GM12878 (cell line): ENCODE data around the gene PYGB. TPM values are rescaled to one million over a fixed set of nuclear protein-coding genes. Genes with fewer than 3 reads are reported as not detected.

Experiments used
- ATAC-seq: fragments of 200-7000 bp; cut with Tn5 transposase; 3 replicates; pipeline ENCODE4 v1.9.1; 2020; ENCODE audit warnings: mild to moderate bottlenecking, moderate library complexity
- BruUV-seq: library from RNA; stranded (reverse); fragments of 400-500 nt; replicated peaks from 2 replicates; lab custom pipeline; 2021; lab: Mats Ljungman, UMichigan
- CTCF ChIA-PET: fragments of 300-600 bp; sonication (Branson Sonifier 250); formaldehyde crosslinking; extraction: SDS; loops from one replicate; lab custom pipeline; 2021; ENCODE audit warnings: inconsistent platforms; lab: Yijun Ruan, JAX
- POLR2A ChIA-PET: fragments of 350-600 bp; formaldehyde crosslinking; extraction: SDS; loops from one replicate; lab custom pipeline; 2021; ENCODE audit warnings: inconsistent platforms; lab: Charles Lee
- RAD21 ChIA-PET: fragments of 300-600 bp; sonication (Branson Sonifier 250); formaldehyde crosslinking; loops from one replicate; lab custom pipeline; 2023; ENCODE audit warnings: antibody characterized with exemption; ENCODE audit not compliant: unreplicated experiment; lab: Charles Lee
- SMC1A ChIA-PET: fragments of 300-600 bp; sonication (Branson Sonifier 250); formaldehyde crosslinking; loops from one replicate; lab custom pipeline; 2023; ENCODE audit not compliant: unreplicated experiment, uncharacterized antibody; lab: Charles Lee
- DNase-seq: peaks from one replicate; pipeline ENCODE4 v3.0.0-alpha.2; 2011; ENCODE audit warnings: low read depth, low spot score
- FAIRE-seq: peaks from 3 replicates; lab custom pipeline; 2011; peaks lifted over from hg19 to GRCh38; lab: Jason Lieb, UNC
- H2AFZ ChIP-seq: 2 replicates; pipeline ENCODE4 v1.6.0; 2011; ENCODE audit warnings: low read depth, low read length, control low read depth; ENCODE audit not compliant: control insufficient read depth
- H3K27ac ChIP-seq: 2 replicates; pipeline ENCODE4 v1.5.1; 2011; ENCODE audit warnings: control low read depth; ENCODE audit not compliant: control insufficient read depth, insufficient read depth
- H3K27me3 ChIP-seq, 2 experiments: replicated peaks in 1 of 2; 2 replicates each; pipeline versions ENCODE4 v1.6.0 to v1.6.1; 2011; ENCODE audit warnings: low read length in 1 of 2; ENCODE audit not compliant: control insufficient read depth in 2 of 2, insufficient read depth in 2 of 2
- H3K36me3 ChIP-seq, 2 experiments: 2 replicates each; pipeline ENCODE4 v1.5.1; 2011; ENCODE audit warnings: low read length in 1 of 2; ENCODE audit not compliant: control insufficient read depth in 2 of 2, insufficient read depth in 2 of 2
- H3K4me1 ChIP-seq: 2 replicates; pipeline ENCODE4 v1.6.1; 2011; ENCODE audit warnings: mild to moderate bottlenecking, low read length, moderate library complexity, mixed read lengths; ENCODE audit not compliant: control insufficient read depth, insufficient read depth
- H3K4me2 ChIP-seq: 2 replicates; pipeline ENCODE4 v1.6.0; 2011; ENCODE audit warnings: control low read depth; ENCODE audit not compliant: control insufficient read depth, insufficient read depth
- H3K4me3 ChIP-seq: fragments of 200-600 bp; sonication (generic); 2 replicates; pipeline ENCODE4 v1.5.1; 2016
- H3K79me2 ChIP-seq: 2 replicates; pipeline ENCODE4 v1.6.0; 2011; ENCODE audit warnings: low read length; ENCODE audit not compliant: control insufficient read depth, insufficient read depth
- H3K9ac ChIP-seq: 2 replicates; pipeline ENCODE4 v1.8.0; 2011; ENCODE audit warnings: low read length, control low read depth, mixed read lengths; ENCODE audit not compliant: control insufficient read depth, insufficient read depth
- H3K9me3 ChIP-seq: replicated peaks from 3 replicates; pipeline ENCODE4 v1.5.1; 2011; ENCODE audit warnings: mild to moderate bottlenecking, low read length; ENCODE audit not compliant: control insufficient read depth, insufficient read depth
- H4K20me1 ChIP-seq: 2 replicates; pipeline ENCODE4 v1.6.0; 2011; ENCODE audit not compliant: control insufficient read depth, insufficient read depth
- ETV6 ChIP-seq, 2 experiments: fragments of 450-650 bp in 1 of 2; IDR thresholded peaks in 1 of 2; conservative IDR thresholded peaks in 1 of 2; 2 replicates each; pipeline ENCODE4 v1.6.1; 2014; ENCODE audit warnings: antibody characterized with exemption in 1 of 2, borderline replicate concordance in 1 of 2, low read depth in 1 of 2, mild to moderate bottlenecking in 1 of 2, moderate library complexity in 1 of 2
- GABPA ChIP-seq: IDR thresholded peaks from 2 replicates; pipeline ENCODE4 v1.6.1; 2014; ENCODE audit warnings: antibody characterized with exemption, low read depth, mild to moderate bottlenecking, inconsistent platforms
- HDAC6 ChIP-seq: fragments of 200-600 bp; sonication (generic); IDR thresholded peaks from one replicate; pipeline ENCODE4 v1.8.0; 2017; ENCODE audit warnings: antibody characterized with exemption; ENCODE audit not compliant: unreplicated experiment
- PBX3 ChIP-seq: IDR thresholded peaks from 2 replicates; pipeline ENCODE4 v1.6.1; 2011; ENCODE audit warnings: mild to moderate bottlenecking, low read depth, low read length, moderate library complexity; ENCODE audit not compliant: insufficient replicate concordance
- STAT3 ChIP-seq: IDR thresholded peaks from 2 replicates; pipeline ENCODE4 v1.6.1; 2011; ENCODE audit warnings: low read depth, low read length, improper control_type of control experiment
- ZZZ3 ChIP-seq: IDR thresholded peaks from 2 replicates; pipeline ENCODE4 v1.6.1; 2011; ENCODE audit warnings: low read depth; ENCODE audit not compliant: control insufficient read depth, insufficient read length
- WGBS: methylation state at CpG from one replicate; pipeline ENCODE4 v1.1.6; 2016; ENCODE audit warnings: low lambda C conversion rate; ENCODE audit not compliant: insufficient replicate concordance, insufficient coverage; ENCODE audit errors: missing lambda C conversion rate; 5-methylcytosine and 5-hydroxymethylcytosine counted together
- in situ Hi-C: fragments of 300-500 bp; cut with MboI; formaldehyde crosslinking; loops from 9 replicates; pipeline ENCODE4 v1.14.3; 2018; ENCODE audit warnings: mixed read lengths
- intact Hi-C: fragments of 100-400 bp; cut with micrococcal nuclease; formaldehyde crosslinking; loops from one replicate; pipeline ENCODE4 v1.14.2; 2022; ENCODE audit not compliant: unreplicated experiment
- polyA plus RNA-seq, 11 experiments: library from polyadenylated mRNA; depleted of rRNA in 4 of 11; unstranded in 6 of 11; stranded (reverse) in 5 of 11; fragments of >200 nt; fragmentation: Nextera tagmentation in 4 of 11; fragmentation: Illumina TruSeq in 1 of 11; extraction: Ambion mirVana in 4 of 11; extraction: Trizol in 1 of 11; gene quantifications; 1 replicate in 1 of 11; 2 replicates in 10 of 11; pipeline versions ENCODE4 v1.2.1 to v1.2.3, GENCODE V29; 2011 to 2016; ENCODE audit warnings: inconsistent platforms in 2 of 11, missing spikeins in 2 of 11, low read depth in 1 of 11
- total RNA-seq, 4 experiments: library from RNA; depleted of rRNA in 3 of 4; stranded (reverse); fragments of >200 nt in 3 of 4; fragmentation: Illumina TruSeq in 1 of 4; extraction: Trizol in 1 of 4; gene quantifications; 2 replicates each; pipeline versions ENCODE4 v1.2.1 to v1.2.3, GENCODE V29; 2013 to 2021
- TF ChIP-seq, protein P1 (sequence below): fragments of 450-650 bp; IDR thresholded peaks from 2 replicates; pipeline ENCODE4 v1.6.1; 2017; ENCODE audit warnings: mild to moderate bottlenecking, moderate library complexity

Gene PYGB
- total and polyA plus RNA-seq, 10 of the 15 experiments (the other 5 are each of a cell fraction or from before 2014, with no cell fraction given): 0.34 to 33.5 (median 21.8) TPM

DNA sequence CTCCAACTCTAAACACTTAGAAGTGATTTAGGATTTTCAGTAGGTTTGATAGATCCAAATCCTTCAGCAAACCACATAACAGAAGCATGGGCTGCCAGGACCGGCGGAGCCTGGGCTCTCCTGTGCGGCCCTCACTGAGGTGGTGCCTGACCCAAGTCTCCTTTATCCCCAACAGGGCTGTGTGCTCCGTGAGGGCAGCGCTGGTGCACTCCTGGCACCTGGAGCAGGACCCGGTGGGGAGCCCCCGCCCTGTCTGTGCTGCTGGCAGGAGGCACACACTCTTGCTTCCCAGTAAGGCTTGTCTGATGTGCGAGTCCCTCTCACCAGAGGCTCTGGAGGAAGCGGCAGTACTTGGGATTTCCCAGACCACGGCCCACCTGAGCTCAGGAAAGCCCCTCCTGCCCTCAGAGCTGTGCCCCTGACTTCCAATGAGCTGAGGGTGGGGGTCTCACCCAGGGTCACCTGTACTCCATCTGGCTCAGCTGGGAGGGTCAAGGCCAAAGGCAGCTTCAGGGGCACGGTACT, 56.2 kb downstream of the PYGB start:
- in situ Hi-C loops (no loop called here), intact Hi-C loops (no loop called here)
- no peak for TF ChIP-seq PBX3
- TF ChIP-seq ZZZ3: no peak
- no peak for TF ChIP-seq HDAC6
- no peak for TF ChIP-seq ETV6 (conservative IDR thresholded peaks at IDR 0.05 in 1 of 2, IDR thresholded peaks at IDR 0.05 in 1 of 2; ENCODE audit: borderline replicate concordance in 1 of 2, low read depth in 1 of 2)
- no peak for TF ChIP-seq STAT3
- TF ChIP-seq, protein P1, sequence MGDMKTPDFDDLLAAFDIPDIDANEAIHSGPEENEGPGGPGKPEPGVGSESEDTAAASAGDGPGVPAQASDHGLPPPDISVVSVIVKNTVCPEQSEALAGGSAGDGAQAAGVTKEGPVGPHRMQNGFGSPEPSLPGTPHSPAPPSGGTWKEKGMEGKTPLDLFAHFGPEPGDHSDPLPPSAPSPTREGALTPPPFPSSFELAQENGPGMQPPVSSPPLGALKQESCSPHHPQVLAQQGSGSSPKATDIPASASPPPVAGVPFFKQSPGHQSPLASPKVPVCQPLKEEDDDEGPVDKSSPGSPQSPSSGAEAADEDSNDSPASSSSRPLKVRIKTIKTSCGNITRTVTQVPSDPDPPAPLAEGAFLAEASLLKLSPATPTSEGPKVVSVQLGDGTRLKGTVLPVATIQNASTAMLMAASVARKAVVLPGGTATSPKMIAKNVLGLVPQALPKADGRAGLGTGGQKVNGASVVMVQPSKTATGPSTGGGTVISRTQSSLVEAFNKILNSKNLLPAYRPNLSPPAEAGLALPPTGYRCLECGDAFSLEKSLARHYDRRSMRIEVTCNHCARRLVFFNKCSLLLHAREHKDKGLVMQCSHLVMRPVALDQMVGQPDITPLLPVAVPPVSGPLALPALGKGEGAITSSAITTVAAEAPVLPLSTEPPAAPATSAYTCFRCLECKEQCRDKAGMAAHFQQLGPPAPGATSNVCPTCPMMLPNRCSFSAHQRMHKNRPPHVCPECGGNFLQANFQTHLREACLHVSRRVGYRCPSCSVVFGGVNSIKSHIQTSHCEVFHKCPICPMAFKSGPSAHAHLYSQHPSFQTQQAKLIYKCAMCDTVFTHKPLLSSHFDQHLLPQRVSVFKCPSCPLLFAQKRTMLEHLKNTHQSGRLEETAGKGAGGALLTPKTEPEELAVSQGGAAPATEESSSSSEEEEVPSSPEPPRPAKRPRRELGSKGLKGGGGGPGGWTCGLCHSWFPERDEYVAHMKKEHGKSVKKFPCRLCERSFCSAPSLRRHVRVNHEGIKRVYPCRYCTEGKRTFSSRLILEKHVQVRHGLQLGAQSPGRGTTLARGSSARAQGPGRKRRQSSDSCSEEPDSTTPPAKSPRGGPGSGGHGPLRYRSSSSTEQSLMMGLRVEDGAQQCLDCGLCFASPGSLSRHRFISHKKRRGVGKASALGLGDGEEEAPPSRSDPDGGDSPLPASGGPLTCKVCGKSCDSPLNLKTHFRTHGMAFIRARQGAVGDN: no peak
- TF ChIP-seq GABPA: no peak
- FAIRE-seq (no peak), DNase-seq (no peak), ATAC-seq (peak; percentile 52)
- ChIA-PET RAD21 (interaction anchor here (1.6 kb wide), 1 partner anchor 95 kb away, joined by 7 read pairs; no protein-coding TSS in a partner anchor), CTCF (interaction anchor here (1.7 to 2.1 kb wide), 2 partner anchors 9 to 94 kb away, joined by 7 to 15 read pairs; no protein-coding TSS in a partner anchor), POLR2A (interaction anchor here (0.5 kb wide), 1 partner anchor 115 kb away, joined by 5 read pairs; no protein-coding TSS in a partner anchor), SMC1A (interaction anchor here (1.1 kb wide), 1 partner anchor 94 kb away, joined by 3 read pairs; no protein-coding TSS in a partner anchor)
- Histone ChIP-seq H3K79me2 (no peaks in the 10 kb centered on the region), H3K27me3 (no peaks in the 10 kb centered on the region), H4K20me1 (no peaks in the 10 kb centered on the region), H3K4me2 (no peak overlapping the region), H3K4me1 (peaks cover 11% of the 10 kb centered on the region; the same call in 1 of the 2 replicates), H2AFZ (no peak overlapping the region), H3K36me3 (peaks cover 12 to 27% of the 10 kb centered on the region in 2 experiments; a peak in 3 of 4 replicates), H3K27ac (0 out of 2 replicates have a peak overlapping the region, but pooled peaks have one; percentile 39), H3K9me3 (no peaks in the 10 kb centered on the region), H3K4me3 (no peak overlapping the region), H3K9ac (no peak overlapping the region)
- BruUV-seq: TSS peak; percentile 38
- WGBS: 70% methylated on average over 11 of the region's 11 CpGs
